Natural killer cell (primary cell): ENCODE data around the gene ROBO1. TPM values are rescaled to one million over a fixed set of nuclear protein-coding genes. Genes with fewer than 3 reads are reported as not detected.

ENCODE experiments used
- ATAC-seq, 3 donors: fragments of 150-1000 bp in 2 of 3; fragments of 200-7000 bp in 1 of 3; cut with Tn5 transposase; 1 replicate in 1 of 3; 2 replicates in 2 of 3; pipeline ENCODE4 v1.10.0; 2021; ENCODE audit warnings: mild to moderate bottlenecking in 2 of 3, moderate library complexity in 2 of 3
- DNase-seq, 2 donors: peaks; one replicate each; pipeline versions ENCODE4 v3.0.0 to v3.0.0-alpha.2; 2013 to 2021; ENCODE audit warnings: mixed read lengths in 1 of 2
- H3K27ac ChIP-seq: one replicate; pipeline ENCODE4 v1.5.1; 2013; ENCODE audit warnings: mild to moderate bottlenecking, low read length
- H3K27me3 ChIP-seq: one replicate; pipeline ENCODE4 v1.6.1; 2013; ENCODE audit warnings: low read length; ENCODE audit not compliant: control insufficient read depth, insufficient read depth
- H3K36me3 ChIP-seq: one replicate; pipeline ENCODE4 v1.6.1; 2013; ENCODE audit warnings: low read length; ENCODE audit not compliant: control insufficient read depth, insufficient read depth
- H3K4me1 ChIP-seq: one replicate; pipeline ENCODE4 v1.6.1; 2013; ENCODE audit warnings: low read length; ENCODE audit not compliant: control insufficient read depth, insufficient read depth
- H3K4me3 ChIP-seq: one replicate; pipeline ENCODE4 v1.5.1; 2013; ENCODE audit warnings: low read length
- H3K9me3 ChIP-seq: one replicate; pipeline ENCODE4 v1.6.1; 2013; ENCODE audit warnings: low read length; ENCODE audit not compliant: control insufficient read depth, insufficient read depth
- H3K27ac Mint-ChIP-seq, 2 donors: one replicate each; pipeline ENCODE4 v1.8.0; 2022; ENCODE audit warnings: mild to moderate bottlenecking in 2 of 2, mixed read lengths in 2 of 2, moderate library complexity in 1 of 2
- H3K27me3 Mint-ChIP-seq, 2 donors: one replicate each; pipeline ENCODE4 v1.8.0; 2022; ENCODE audit warnings: low read depth in 2 of 2, mixed read lengths in 2 of 2
- H3K36me3 Mint-ChIP-seq: one replicate; pipeline ENCODE4 v1.8.0; 2022; ENCODE audit warnings: mixed read lengths
- H3K4me1 Mint-ChIP-seq, 2 donors: one replicate each; pipeline ENCODE4 v1.8.0; 2022; ENCODE audit warnings: mixed read lengths in 2 of 2
- H3K4me3 Mint-ChIP-seq: one replicate; pipeline ENCODE4 v1.8.0; 2022; ENCODE audit warnings: mild to moderate bottlenecking, moderate library complexity, mixed read lengths
- H3K9me3 Mint-ChIP-seq, 2 donors: one replicate each; pipeline ENCODE4 v1.8.0; 2022; ENCODE audit warnings: mixed read lengths in 2 of 2
- CTCF ChIP-seq: fragments of 200-600 bp; IDR thresholded peaks from one replicate; pipeline ENCODE4 v1.8.0; 2022; ENCODE audit warnings: antibody characterized with exemption
- WGBS: methylation state at CpG from one replicate; pipeline ENCODE4 v1.1.7; 2013; ENCODE audit warnings: missing lambda C conversion rate; ENCODE audit not compliant: insufficient coverage; 5-methylcytosine and 5-hydroxymethylcytosine counted together
- intact Hi-C: fragments of 100-400 bp; cut with micrococcal nuclease; formaldehyde crosslinking; loops from one replicate; pipeline ENCODE4 v1.14.2; 2022
- total RNA-seq, 4 donors: library from RNA; stranded (reverse); fragments of 120-200 nt in 1 of 4; gene quantifications; one replicate each; pipeline versions ENCODE4 v1.2.3 to v1.2.4, GENCODE V29; 2013 to 2022

Gene ROBO1
- total RNA-seq, 3 donors from 2014 or later (not counting 1 experiment from before 2014, with no cell fraction given), result 0.07 TPM; not detected in 2

- Mint-ChIP-seq H3K4me3 (no peak overlapping the region), H3K27me3 (no peaks in the 10 kb centered on the region), H3K36me3 (peaks cover 10% of the 10 kb centered on the region), H3K9me3 (peaks cover 10 to 15% of the 10 kb centered on the region in 2 donors), H3K4me1 (no peaks in the 10 kb centered on the region), H3K27ac (no peak overlapping the region)
- no peak for TF ChIP-seq CTCF
- Histone ChIP-seq H3K36me3 (no peaks in the 10 kb centered on the region), H3K27ac (no peak overlapping the region), H3K4me1 (no peaks in the 10 kb centered on the region), H3K27me3 (no peaks in the 10 kb centered on the region), H3K4me3 (no peak overlapping the region), H3K9me3 (peaks cover under 1% of the 10 kb centered on the region)
- intact Hi-C loops, result no loop called here
- ATAC-seq (no peak), DNase-seq (no peak)
These were observed 986.4 kb downstream of the ROBO1 start for GRCh38 chr3:78781351-78781750.

GRCh38 chr3:78765671-78766485, 1001.9 kb downstream of the ROBO1 start:
- peaks cover 10 to 14% of the 10 kb centered on the region in 2 donors for H3K9me3 Mint-ChIP-seq
- H3K27me3 Mint-ChIP-seq, result no peaks in the 10 kb centered on the region
- no peaks in the 10 kb centered on the region for H3K27me3 ChIP-seq
- no peak overlapping the region for H3K27ac ChIP-seq
- no peak overlapping the region for H3K27ac Mint-ChIP-seq
- H3K36me3 Mint-ChIP-seq, result peaks cover 6% of the 10 kb centered on the region
- intact Hi-C loops, result no loop called here
- no peak overlapping the region for H3K4me3 ChIP-seq
- no peak for TF ChIP-seq CTCF
- H3K4me1 ChIP-seq, result no peaks in the 10 kb centered on the region
- H3K36me3 ChIP-seq, result no peaks in the 10 kb centered on the region
- WGBS, result 93% methylated on average over 2 of the region's 5 CpGs
- no peak overlapping the region for H3K4me3 Mint-ChIP-seq
- H3K9me3 ChIP-seq, result no peaks in the 10 kb centered on the region
- ATAC-seq, result no peak
- no peak for DNase-seq
- H3K4me1 Mint-ChIP-seq, result no peaks in the 10 kb centered on the region

- no peaks in the 10 kb centered on the region for H3K9me3 ChIP-seq
- Mint-ChIP-seq H3K4me1 (no peaks in the 10 kb centered on the region), H3K36me3 (no peaks in the 10 kb centered on the region), H3K27me3 (no peaks in the 10 kb centered on the region), H3K9me3 (peaks cover 8% of the 10 kb centered on the region in 2 donors), H3K4me3 (no peak overlapping the region), H3K27ac (no peak overlapping the region)
- DNase-seq (no peak), ATAC-seq (no peak)
- no peaks in the 10 kb centered on the region for H3K4me1 ChIP-seq
- H3K27ac ChIP-seq, result no peak overlapping the region
- intact Hi-C loops, result no loop called here
- H3K36me3 ChIP-seq, result no peaks in the 10 kb centered on the region
- no peaks in the 10 kb centered on the region for H3K27me3 ChIP-seq
- no peak overlapping the region for H3K4me3 ChIP-seq
- no peak for TF ChIP-seq CTCF
- WGBS, result no CpG with 5 or more reads among the region's 3 CpGs
These were observed 1003.2 kb downstream of the ROBO1 start for GRCh38 chr3:78764634-78765033.

- Mint-ChIP-seq H3K4me1 (no peaks in the 10 kb centered on the region), H3K4me3 (no peak overlapping the region), H3K27ac (no peak overlapping the region), H3K9me3 (peaks cover 6% of the 10 kb centered on the region in 2 donors), H3K36me3 (no peaks in the 10 kb centered on the region), H3K27me3 (no peaks in the 10 kb centered on the region)
- Histone ChIP-seq H3K4me1 (no peaks in the 10 kb centered on the region), H3K4me3 (no peak overlapping the region), H3K27ac (no peak overlapping the region), H3K36me3 (no peaks in the 10 kb centered on the region), H3K9me3 (no peaks in the 10 kb centered on the region), H3K27me3 (no peaks in the 10 kb centered on the region)
- no CpG with 5 or more reads among the region's 1 CpG for WGBS
- DNase-seq, result no peak
- intact Hi-C loops, result no loop called here
- no peak for ATAC-seq
- TF ChIP-seq CTCF, result no peak
These were observed 1005.7 kb downstream of the ROBO1 start for GRCh38 chr3:78762121-78762520.
